ENCODE measurements around the gene CDS2.

The CDS2 gene

GRCh38 chr20:5182615-5183254, 55.9 kb downstream of the CDS2 start:
- DNase-seq = no peak

GRCh38 chr20:5183731-5184474, 57.1 kb downstream of the CDS2 start:
- DNase-seq = no peak

- DNase-seq = no peak
These were observed 57.9 kb downstream of the CDS2 start for GRCh38 chr20:5184684-5185083.

- DNase-seq = no peak
These were observed 60.3 kb downstream of the CDS2 start for GRCh38 chr20:5187122-5187521.

GRCh38 chr20:5188736-5189135, 61.9 kb downstream of the CDS2 start:
- no peak for DNase-seq

GRCh38 chr20:5189917-5190316, 63.1 kb downstream of the CDS2 start:
- no peak for DNase-seq

GRCh38 chr20:5190444-5190843, 63.6 kb downstream of the CDS2 start:
- no peak for DNase-seq

GRCh38 chr20:5191829-5192569, 65.2 kb downstream of the CDS2 start:
- DNase-seq = peak; percentile 70

- no peak for DNase-seq
These were observed 66.0 kb downstream of the CDS2 start for GRCh38 chr20:5192570-5193431.

- DNase-seq = no peak
These were observed 68.8 kb downstream of the CDS2 start for GRCh38 chr20:5195655-5196054.

- DNase-seq = no peak
These were observed 69.3 kb downstream of the CDS2 start for GRCh38 chr20:5196149-5196548.

- DNase-seq = no peak
These were observed 70.5 kb downstream of the CDS2 start for GRCh38 chr20:5197270-5197827.

- DNase-seq = no peak
These were observed 71.2 kb downstream of the CDS2 start for GRCh38 chr20:5197847-5198650.

- no peak for DNase-seq
These were observed 71.8 kb downstream of the CDS2 start for GRCh38 chr20:5198651-5198924.

GRCh38 chr20:5203380-5203779, 76.6 kb downstream of the CDS2 start:
- DNase-seq = no peak

- DNase-seq = peak; percentile 90
These were observed 78.8 kb downstream of the CDS2 start for GRCh38 chr20:5205348-5206210.

GRCh38 chr20:5207138-5207537, 80.3 kb downstream of the CDS2 start:
- no peak for DNase-seq

GRCh38 chr20:5211803-5212714, 85.3 kb downstream of the CDS2 start:
- no peak for DNase-seq

GRCh38 chr20:5212907-5213487, 86.2 kb downstream of the CDS2 start:
- peak; percentile 59 for DNase-seq

Data from midbrain (tissue), 1 donor.